ENCODE measurements around the gene IPO8.
"Not testable (repeated sequence)": the region's sequence is repeated elsewhere in the genome, so short reads cannot be mapped to it uniquely, and the experiment has no call there.

The IPO8 gene

DNA sequence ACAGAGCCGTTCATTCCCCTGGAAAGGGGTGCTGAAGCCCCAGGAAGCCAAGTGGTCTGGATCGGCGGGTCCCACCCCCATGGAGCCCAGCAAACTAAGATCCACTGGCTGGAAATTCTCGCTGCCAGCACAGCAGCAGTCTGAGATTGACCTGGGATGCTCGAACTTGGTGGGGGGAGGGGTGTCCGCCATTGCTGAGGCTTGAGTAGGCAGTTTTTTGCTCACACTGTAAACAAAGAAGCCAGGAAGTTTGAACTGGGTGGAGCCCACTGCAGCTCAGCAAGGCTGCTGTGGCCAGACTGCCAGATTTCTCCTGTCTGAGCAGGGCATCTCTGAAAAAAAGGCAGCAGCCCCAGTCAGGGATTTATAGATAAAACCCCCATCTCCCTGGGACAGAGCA, 91.4 kb downstream of the IPO8 start:
- not testable (repeated sequence) for DNase-seq (ENCODE audit: low read depth in 2 of 2)

DNA sequence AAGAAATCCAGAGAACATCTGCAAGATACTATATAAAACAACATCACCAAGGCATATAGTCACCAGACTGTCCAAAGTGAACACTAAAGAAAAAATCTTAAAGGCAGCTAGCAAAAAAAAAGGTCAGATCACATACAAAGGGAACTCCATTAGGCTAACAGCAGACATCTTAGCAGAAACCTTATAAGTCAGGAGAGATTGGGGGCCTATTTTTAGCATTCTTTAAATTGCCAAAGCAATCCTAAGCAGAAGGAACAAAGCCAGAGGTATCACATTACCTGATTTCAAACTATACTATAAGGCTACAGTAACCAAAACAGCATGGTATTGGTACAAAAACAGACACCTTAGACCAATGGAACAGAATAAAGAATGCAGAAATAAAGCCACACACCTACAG, 92.5 kb downstream of the IPO8 start:
- no peak for DNase-seq (ENCODE audit: low read depth in 2 of 2)

DNA sequence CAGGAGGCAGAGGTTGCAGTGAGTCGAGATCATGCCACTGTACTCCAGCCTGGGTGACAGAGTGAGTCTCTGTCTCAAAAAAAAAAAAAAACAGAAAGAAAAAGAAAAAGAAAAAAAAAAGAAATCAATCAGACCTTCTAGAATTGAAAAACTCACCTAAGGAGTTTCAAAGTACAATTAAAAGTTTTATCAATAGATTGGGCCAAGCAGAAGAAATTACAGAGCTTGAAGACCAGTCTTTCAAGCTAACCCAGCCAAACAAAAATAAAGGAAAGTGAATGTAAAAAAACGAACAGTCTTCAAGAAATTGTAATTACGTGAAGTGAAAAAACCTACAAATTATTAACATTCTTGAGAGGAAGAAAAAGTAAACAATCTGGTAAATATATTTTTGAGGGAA, 93.0 kb downstream of the IPO8 start:
- no peak for DNase-seq (ENCODE audit: low read depth in 2 of 2)

DNA sequence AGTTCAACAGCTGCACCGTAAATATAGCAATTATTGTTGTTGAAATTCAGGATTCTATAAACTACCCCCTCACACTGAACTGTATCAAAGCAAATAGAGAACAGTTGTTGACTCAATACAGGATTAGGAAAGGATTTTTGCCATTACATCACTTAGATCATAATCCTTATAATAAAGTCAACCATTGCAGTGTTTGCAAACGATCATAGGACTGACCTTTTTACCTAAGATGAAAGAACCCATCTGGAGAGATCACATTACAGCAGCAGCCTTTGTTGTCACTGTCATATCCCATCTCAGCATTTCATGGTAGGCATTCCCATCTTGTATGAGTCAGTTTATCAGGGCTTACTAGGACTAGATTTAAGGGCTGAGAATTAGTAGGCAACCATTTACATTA, 96.1 kb downstream of the IPO8 start:
- DNase-seq (ENCODE audit: low read depth in 2 of 2): no peak

DNA sequence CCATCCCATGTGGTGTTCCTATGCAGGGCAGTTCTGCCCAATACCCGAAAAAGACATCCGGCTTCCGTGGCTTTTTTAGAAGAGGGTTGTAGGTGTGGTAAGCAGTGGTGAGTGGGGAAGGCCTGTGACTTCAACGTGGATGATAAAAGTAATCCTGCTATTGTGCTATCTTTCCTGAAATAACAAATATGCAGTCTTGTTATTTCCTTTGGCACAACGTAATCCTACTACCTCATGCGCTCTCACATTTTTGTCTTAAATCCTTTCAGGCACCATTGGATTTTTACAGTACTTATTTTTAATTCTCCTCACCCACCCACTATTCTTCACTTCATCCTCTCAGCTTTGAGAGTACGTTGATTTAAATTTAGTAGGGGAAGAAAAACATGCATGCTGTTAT, 96.8 kb downstream of the IPO8 start:
- no peak for DNase-seq (ENCODE audit: low read depth in 2 of 2)

DNA sequence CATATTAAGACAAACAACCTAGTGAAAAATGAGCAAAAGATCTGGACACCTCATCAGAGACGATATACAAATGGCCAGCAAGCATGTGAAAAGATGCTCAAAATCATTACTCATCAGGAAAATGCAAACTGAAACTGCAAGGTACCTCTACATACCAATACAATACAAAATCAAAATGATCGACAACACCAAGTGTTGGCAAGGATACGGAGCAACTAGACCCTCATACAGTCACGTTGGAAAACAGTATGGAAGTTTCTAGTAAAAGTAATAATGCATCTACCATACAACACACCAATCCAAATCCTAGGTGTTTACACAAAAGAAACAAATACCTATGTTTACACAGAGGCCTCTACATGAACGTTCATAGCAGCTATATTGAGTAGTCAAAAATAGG, 99.9 kb downstream of the IPO8 start:
- no peak for DNase-seq (ENCODE audit: low read depth in 2 of 2)

DNA sequence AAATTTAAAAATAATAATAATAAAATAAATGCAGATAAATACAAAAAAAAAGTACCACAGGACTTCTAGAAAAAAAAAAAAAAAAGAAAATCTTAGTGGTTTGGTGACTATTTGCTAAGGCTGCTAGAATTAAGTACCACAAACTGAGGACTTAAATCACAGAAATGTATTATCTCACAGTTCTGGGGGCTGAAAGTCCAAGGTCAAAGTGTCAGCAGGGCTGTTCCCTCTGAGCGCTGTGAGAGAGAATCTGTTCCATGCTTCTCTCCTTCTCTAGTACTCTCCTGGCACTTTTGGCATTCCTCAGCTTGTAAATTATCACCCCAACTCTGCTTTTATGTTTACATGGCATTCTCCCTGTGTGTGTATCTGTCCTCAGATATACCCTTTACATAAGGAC, 101.2 kb downstream of the IPO8 start:
- DNase-seq (ENCODE audit: low read depth in 2 of 2): no peak

DNA sequence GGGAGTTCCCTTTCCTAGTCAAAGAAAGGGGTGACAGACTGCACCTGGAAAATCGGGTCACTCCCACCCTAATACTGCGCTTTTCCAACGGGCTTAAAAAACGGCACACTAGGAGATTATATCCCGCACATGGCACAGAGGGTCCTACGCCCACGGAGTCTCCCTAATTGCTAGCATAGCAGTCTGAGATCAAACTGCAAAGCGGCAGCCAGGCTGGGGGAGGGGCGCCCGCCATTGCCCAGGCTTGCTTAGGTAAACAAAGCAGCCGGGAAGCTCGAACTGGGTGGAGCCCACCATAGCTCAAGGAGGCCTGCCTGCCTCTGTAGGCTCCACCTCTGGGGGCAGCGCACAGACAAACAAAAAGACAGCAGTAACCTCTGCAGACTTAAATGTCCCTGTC, 107.1 kb downstream of the IPO8 start:
- DNase-seq (ENCODE audit: low read depth in 2 of 2): not testable (repeated sequence)

DNA sequence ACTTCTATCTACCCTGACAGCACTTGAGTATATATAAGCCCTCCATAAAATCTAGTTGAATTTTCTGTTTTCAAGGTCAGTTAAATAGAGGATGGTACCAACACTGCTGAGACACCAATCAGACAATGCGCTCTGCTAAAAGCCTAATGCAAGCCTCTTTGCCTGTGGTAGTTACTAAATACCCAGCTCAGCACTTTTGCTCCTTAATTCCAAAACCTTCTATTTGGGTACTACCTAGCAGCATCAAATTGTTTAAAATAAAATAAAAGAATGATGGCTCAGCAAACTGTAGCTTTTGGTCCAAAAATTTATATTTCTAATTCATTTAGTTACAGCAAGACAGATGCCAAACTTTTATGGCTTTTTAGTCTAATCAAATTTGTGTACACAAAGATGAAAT, 107.9 kb downstream of the IPO8 start:
- no peak for DNase-seq (ENCODE audit: low read depth in 2 of 2)

DNA sequence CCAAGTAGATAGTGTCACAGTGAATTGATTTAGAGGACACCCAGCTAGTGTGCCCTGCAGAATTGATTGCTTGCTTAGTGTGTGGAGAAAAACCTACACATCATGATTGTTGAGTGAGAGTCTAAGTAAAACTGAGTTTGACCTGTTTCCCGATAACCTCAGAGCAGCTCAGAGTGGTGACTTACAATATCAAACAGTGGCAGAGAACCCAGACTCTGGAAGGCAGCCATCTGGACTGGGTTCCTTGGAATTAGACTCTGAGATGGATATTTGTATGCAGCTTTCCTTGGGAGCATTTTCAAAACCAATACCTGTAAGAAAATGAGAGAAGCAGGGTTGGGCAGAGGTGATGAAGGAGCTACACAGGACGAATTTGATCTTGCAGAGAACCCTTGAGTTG, 109.8 kb downstream of the IPO8 start:
- DNase-seq (ENCODE audit: low read depth in 2 of 2): no peak

DNA sequence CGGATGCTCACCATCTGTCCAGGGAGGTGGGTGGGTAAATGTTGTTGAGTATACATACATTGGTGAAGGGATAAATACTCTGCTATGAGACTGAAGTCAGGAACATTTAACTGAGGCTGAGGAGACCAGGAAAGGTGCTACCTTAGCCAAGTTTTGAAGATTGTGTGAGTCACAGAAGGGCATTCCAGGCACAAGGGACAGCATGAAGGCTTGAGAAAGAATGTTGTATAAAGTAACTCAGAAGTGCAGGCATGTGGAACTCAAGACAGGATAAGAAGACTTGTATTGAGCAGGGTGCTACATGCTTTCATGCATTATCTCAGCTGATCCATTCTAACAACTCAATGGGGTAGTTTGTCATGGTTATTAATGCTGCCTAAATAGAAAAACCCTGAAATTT, 112.7 kb downstream of the IPO8 start:
- DNase-seq (ENCODE audit: low read depth in 2 of 2): no peak

DNA sequence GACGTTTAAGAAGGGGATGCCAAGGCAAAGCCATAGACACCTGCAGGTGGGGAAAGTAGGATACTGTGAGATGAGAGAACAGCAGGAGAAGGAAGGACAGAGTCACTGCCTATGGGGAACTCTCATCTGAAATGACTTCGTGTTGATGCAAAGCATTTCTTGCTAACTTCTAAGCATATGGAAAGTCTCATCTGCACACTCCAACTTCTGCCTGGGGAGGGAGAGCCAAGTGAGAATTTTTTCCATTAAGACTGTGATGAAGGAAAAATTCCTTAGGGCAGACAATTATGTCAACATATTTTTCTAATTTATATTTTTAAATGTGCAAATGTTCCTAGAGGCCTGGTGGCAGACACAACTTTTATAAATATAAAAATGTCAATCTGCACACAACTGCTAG, 115.3 kb downstream of the IPO8 start:
- no peak for DNase-seq (ENCODE audit: low read depth in 2 of 2)

All from stimulated activated CD4-positive, alpha-beta T cell treated with anti-CD3 and anti-CD28 coated beads, Interleukin-4, amount 100 ng/mL, for 48 hours (primary cell).